ENCODE measurements around the gene LRRIQ4.

Gene LRRIQ4

GRCh38 chr3:169855514-169855913 is 42.8 kb downstream of the LRRIQ4 start:
- no peak for DNase-seq (ENCODE audit: low read depth in 2 of 2)

GRCh38 chr3:169857811-169858210 is 45.1 kb downstream of the LRRIQ4 start:
- DNase-seq (ENCODE audit: low read depth in 2 of 2) = no peak

GRCh38 chr3:169861871-169862270 is 49.2 kb downstream of the LRRIQ4 start:
- DNase-seq (ENCODE audit: low read depth in 2 of 2) = no peak

GRCh38 chr3:169863458-169863899 is 50.8 kb downstream of the LRRIQ4 start:
- peak; percentile 21 to 34 for DNase-seq (ENCODE audit: low read depth in 2 of 2)

GRCh38 chr3:169864270-169864669 is 51.6 kb downstream of the LRRIQ4 start:
- no peak for DNase-seq (ENCODE audit: low read depth in 2 of 2)

GRCh38 chr3:169865176-169865767 is 52.6 kb downstream of the LRRIQ4 start:
- DNase-seq (ENCODE audit: low read depth in 2 of 2) = no peak

- DNase-seq (ENCODE audit: low read depth in 2 of 2) = no peak
Observed at GRCh38 chr3:169867584-169868210, 55.0 kb downstream of the LRRIQ4 start.

GRCh38 chr3:169868369-169868768 is 55.7 kb downstream of the LRRIQ4 start:
- DNase-seq (ENCODE audit: low read depth in 2 of 2) = no peak

GRCh38 chr3:169869484-169870220 is 57.0 kb downstream of the LRRIQ4 start, which contains the start of gene LRRC31:
LRRC31 (minus strand) TSS chr3:169869935; CDS start chr3:169869807, 128 bp downstream.
- DNase-seq (ENCODE audit: low read depth in 2 of 2) = no peak

GRCh38 chr3:169871129-169871886 is 58.6 kb downstream of the LRRIQ4 start:
- no peak for DNase-seq (ENCODE audit: low read depth in 2 of 2)

- no peak for DNase-seq (ENCODE audit: low read depth in 2 of 2)
Observed at GRCh38 chr3:169879013-169879557, 66.4 kb downstream of the LRRIQ4 start.

- no peak for DNase-seq (ENCODE audit: low read depth in 2 of 2)
Observed at GRCh38 chr3:169879845-169880575, 67.3 kb downstream of the LRRIQ4 start.

- no peak for DNase-seq (ENCODE audit: low read depth in 2 of 2)
Observed at GRCh38 chr3:169880576-169881250, 68.0 kb downstream of the LRRIQ4 start.

GRCh38 chr3:169886671-169887070 is 74.0 kb downstream of the LRRIQ4 start:
- no peak for DNase-seq (ENCODE audit: low read depth in 2 of 2)
